ENCODE measurements around the gene ARF4.

Gene ARF4

DNA sequence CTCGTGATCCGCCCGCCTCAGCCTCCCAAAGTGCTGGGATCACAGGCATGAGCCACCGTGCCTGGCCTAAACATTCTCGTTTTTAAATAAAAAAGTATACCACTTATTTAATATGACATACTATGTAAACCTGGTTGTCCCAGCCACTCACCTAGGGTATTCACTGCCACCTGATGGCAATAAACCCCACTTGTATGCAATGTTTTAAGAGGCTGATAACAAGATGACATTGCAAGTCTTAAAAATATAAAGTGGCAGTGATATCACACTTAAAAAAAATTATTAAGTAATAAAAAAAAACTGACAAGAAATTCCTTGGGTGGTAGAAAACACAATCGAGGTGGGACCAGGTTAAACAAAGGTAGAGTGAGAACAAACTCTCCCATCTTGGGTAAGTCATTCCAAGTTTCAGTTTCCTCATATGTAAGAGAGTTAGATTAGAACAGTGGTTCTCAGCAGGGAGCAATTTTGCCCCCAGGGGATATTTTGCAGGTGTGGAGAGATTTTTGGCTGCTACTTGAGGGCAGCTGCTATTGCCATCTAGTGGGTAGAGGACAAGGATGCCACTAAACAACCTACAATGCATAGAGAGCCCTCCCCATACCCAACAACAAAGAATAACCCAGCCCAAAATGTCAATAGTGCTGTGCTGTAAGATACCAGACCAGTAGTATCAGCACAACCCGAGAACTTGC, 14.5 kb downstream of the ARF4 start:
- no peak for DNase-seq (ENCODE audit: low read depth in 2 of 2)

DNA sequence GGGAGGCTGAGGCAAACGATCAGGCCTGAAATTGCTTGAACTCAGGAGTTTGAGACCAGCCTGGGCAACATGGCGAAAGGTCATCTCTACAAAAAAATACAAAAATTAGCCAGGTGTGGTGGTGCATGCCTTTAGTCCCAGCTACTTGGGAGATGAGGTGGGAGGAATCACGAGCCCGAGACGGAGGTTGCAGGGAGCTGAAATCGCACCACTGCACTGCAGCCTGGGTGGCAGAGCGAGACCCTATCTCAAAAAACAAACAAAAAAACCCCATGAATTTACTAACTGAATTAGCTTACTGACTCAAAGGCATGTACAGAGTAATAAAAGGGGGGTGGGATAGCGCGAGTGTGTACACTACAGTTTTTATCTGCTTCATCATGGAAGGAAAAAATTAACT, 19.3 kb downstream of the ARF4 start:
- no peak for DNase-seq (ENCODE audit: low read depth in 2 of 2)

DNA sequence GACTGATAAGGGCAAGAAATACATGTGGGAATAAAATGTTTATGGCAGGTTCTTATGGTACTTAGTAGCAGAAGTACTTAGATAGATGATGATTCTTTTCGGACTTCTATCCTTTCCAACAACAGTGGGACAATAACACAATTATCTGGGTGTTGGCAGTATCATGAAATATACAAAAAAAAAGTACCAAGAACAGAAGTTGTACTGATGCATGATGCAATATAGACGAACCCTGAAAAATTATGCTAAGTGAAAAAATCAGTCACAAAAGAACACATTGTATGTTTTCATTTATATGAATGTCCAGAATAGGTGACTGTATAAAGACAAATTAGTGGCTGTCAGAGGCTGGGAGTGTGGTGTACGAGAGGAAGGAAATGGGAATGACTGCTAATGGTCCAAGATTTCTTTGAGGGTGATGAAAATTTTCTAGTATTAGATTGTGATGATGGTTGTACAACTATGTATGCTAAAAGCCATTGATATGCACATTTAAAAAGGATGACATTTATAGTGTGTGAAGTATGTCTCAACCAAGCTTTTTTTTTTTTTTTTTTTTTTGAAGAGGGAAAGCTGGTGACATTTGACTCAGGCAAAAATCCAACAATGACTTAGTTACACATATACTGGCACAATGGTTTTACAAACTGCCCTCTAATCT, 21.0 kb downstream of the ARF4 start:
- DNase-seq (ENCODE audit: low read depth in 2 of 2), result no peak

DNA sequence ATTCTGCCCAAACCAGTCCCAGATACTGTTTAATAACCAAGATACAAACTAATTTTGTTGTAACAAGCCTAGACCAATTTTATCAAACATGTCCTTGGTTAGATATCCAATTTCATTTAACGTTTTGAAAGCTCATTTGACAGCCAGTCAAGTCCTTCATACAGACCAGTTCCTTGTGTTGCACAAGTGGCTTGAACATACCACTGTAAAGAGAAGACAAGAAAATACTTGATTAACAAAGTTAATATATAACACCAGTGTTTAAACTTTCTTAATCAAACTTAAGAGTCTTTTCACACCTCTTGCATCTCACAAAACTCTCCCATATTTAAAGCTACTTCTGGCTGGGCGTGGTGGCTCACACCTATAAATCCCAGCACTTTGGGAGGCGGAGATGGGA, 25.0 kb downstream of the ARF4 start:
- no peak for DNase-seq (ENCODE audit: low read depth in 2 of 2)

DNA sequence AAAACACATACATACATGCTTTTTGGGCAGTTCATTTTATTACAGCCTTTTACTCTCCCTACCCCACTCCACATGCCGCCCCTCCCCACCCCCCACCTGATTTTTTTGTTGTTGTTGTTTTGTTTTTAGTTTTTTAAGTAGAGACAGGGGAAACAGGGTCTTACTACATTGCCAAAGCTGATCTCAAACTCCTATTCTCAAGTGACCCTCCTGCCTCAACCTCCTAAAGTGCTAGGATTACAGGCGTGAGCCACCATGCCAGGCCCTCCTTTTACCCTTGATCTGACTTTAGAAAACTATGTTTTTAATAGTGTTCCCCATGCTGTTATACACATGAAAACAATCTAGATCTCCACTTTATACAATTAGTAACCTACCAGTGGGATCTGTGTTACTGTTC, 26.3 kb downstream of the ARF4 start:
- no peak for DNase-seq (ENCODE audit: low read depth in 2 of 2)

DNA sequence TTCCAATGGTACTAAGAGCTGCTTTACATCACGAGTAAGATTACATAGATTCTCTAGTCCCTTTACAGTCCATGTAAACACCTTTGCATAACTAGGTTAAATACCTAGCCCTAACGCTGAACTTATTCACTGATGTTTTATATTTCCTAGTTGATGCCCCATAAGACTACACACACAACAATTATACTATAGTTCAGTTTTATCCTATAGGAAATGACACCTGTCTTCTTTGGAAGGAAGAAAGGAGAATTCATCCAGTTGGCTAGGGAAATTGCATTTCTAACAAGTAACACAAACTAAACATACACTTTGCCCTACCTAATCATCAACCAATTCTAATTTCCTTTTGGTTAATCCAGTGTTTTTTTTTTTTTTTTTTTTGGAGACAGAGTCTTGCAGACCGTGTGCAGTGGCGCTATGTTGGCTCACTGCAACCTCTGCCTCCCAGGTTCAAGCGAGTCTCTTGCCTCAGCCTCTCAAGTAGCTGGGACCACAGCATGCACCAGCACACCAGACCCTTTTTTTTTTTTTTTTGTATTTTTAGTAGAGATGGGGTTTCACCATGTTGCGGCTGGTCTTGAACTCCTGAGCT, 27.2 kb downstream of the ARF4 start:
- no peak for DNase-seq (ENCODE audit: low read depth in 2 of 2)

DNA sequence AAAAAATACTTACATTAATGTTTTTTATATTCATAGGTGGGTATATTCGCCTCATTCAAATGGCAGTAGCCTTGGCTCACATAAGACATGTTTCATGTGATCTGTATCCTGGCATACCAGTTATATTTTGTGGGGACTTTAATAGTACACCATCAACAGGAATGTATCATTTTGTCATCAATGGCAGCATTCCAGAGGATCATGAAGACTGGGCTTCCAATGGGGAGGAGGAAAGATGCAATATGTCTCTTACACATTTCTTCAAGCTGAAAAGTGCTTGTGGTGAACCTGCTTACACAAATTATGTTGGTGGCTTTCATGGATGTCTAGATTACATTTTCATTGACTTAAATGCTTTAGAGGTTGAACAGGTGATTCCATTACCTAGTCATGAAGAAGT, 37.6 kb downstream of the ARF4 start:
- DNase-seq (ENCODE audit: low read depth in 2 of 2), result peak; percentile 9 to 12

DNA sequence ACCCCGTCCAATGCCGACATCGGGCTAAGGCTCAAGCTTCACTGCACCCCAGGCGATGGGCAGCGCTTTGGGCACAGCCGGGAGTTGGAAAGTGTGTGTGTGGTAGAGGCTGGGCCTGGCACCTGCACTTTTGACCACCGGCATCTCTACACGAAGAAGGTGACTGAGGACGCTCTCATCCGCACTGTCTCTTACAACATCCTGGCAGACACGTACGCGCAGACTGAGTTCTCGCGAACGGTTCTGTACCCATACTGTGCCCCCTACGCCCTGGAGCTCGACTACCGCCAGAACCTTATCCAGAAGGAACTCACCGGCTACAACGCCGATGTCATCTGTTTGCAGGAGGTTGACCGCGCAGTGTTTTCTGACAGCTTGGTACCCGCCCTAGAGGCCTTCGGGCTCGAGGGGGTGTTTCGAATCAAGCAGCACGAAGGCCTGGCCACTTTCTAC, 40.0 kb downstream of the ARF4 start:
- DNase-seq (ENCODE audit: low read depth in 2 of 2), result no peak

DNA sequence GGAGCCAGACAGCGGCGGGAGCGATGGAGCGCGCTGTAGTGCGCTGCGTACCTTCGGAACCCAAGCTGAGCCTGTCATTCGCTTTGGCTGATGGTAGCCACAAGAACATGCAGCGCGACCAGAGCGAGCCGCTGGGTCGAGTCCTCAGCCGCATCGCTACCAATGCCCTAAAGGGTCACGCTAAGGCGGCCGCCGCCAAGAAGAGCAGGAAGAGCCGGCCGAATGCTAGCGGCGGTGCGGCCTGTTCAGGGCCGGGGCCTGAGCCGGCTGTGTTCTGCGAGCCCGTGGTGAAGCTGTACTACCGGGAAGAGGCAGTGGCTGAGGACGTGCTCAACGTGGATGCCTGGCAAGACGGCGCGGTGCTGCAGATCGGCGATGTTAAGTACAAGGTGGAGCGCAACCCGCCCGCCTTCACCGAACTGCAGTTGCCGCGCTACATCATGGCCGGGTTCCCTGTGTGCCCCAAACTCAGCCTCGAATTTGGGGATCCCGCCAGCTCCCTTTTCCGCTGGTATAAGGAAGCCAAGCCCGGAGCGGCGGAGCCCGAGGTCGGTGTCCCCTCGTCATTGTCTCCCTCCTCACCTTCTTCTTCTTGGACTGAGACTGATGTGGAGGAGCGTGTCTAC, 40.6 kb downstream of the ARF4 start:
- no peak for DNase-seq (ENCODE audit: low read depth in 2 of 2)

DNA sequence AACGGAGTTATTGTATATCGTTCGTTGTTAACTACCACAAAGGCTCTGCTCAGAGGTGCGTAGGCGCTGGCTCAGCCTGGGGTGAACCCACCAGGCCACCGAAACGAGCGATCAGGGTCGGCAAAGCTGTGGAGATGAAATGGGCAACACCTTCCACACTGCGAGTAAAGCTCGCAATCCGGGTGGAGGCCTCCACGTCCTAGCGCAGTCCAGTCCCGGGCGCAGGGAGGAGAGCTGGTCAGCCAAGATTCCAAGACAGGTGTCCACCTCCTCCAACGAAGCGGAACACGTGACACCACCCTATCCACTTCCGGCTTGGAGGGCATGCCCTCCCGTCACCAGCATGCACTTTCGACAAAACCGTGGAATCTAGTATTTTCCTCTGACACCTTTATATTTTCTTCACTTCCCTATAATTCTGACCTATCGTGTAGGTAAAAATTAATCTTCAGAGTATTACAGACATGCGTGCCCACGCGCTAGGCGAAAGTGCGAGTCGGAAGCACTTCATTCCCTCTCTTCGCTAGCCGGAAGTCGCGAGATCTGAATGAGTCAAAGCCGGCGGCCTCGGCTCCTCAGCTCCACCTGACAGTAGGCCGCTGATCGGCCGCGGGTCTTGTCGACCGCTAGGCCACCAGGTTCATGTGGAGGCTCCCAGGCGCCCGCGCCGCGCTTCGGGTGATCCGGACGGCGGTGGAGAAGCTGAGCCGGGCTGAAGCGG, 41.2 kb downstream of the ARF4 start, which contains the start of gene PDE12:
PDE12 (plus strand) TSS at position 537 of the 721 bp plus-strand sequence; CDS start at position 643, 106 bp downstream.
- peak; percentile 75 to 81 for DNase-seq (ENCODE audit: low read depth in 2 of 2)

DNA sequence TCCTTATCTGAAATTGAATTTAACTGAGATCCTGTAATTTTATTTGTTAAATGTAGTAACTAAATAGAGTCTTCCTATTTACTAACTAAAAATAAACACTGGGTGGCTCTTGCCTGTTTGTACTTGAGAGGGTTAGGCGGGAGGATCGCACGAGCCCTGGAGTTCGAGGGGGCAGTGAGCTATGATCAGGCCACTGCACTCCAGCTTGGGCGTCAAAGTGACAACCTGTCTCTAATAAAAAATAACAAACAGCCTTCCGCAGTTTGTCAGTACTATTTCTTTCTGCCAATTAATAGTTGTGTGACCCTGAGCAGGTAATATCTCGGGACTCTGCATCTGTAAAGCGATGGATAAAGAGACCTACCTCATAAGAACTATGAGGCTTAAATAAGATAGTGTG, 41.8 kb downstream of the ARF4 start:
- DNase-seq (ENCODE audit: low read depth in 2 of 2), result no peak

DNA sequence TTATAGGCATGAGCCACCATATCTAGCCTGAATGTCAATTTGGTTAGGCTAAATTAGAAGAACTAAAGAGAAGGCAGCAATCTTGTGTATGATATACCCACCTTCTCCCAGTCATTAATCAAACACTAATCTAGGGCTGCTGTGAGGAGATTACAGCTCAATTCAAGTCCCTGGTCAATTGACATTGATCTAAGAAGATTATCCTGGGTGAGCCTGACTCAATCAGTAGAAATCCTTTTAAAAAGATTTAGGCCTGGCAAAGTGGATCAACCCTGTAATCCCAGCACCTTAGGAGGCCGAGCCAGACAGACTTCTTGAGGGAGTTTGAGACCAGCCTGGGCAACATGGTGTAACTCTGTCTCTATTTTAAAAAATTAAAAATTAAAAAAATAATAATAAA, 50.5 kb downstream of the ARF4 start:
- DNase-seq (ENCODE audit: low read depth in 2 of 2), result no peak

DNA sequence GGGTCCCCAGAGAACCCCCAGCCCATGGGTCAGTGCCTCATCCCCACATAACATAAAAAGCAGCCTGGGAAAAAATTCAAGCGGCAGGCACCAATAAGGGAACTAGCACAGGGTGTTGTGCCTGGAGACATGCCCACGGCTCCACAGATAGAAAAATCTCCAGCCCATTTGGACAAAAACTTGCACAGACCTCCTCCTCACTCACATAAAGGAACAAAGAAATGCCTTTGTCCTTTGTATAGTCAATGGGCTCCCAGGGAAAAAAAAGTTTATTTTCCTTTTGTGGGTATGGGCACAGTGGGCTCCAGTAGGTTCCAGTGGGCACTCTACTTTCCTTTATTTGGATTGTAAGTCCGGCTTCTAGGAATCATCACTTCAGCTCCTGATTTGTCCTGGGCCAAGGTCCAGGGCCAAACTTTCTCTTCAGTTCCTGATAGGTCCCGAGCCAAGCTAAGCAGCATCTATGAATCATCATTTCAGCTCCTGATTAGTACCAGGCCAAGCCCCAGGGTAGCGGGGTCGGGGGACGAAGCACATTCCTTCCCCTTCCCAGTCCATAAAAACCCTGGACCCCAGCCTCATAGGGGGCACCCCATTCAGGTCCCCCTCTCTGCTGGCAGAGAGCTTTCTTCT, 51.4 kb downstream of the ARF4 start:
- no peak for DNase-seq (ENCODE audit: low read depth in 2 of 2)

DNA sequence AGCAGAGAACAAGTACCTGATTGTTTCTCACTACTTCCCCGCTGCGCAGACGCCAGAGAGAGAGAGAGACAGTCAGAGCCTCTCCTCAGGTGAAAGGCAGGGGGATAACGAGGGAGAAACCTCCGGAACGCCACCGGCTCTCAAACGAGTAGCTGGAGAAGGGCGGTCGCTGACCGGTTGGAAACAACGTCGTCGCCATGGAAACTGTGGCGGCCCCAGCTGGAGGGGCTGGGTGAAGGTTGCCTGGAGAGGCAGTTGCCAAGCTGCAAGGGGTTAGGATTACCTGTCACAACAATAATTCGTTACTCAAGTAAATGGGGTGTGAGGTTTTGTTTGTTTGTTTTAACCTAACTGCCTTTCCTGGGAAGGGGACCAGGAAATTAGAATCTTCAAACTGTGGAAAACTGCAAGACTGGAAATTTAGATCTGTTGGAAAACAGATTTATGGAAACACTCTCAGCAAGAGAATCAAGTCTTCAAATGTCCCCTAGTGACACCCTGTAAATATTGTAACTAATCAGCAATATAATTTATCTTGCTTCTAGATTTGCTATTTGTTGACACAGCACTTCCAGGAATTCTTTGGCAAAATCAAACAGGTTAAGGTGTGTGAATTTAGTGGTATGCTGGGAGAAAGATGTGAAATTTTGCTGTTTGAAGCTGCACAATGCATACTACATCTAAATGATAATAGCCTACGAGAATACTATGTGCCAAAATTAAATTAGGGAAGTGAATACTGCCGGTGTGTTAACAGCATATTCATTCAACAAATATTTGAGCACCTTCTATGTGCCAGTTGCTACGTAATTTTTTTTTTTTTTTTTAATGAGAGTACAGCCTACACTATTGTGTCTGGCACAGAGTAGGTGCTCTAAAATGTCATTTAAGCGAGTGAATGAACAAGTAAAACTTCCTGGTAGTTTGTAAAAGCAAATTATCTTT, 52.7 kb downstream of the ARF4 start, which contains the start of gene DNAH12:
DNAH12 (minus strand) TSS at position 164 of the 945 bp plus-strand sequence. CDS start 1,474 bp downstream, outside the sequence.
- no peak for DNase-seq (ENCODE audit: low read depth in 2 of 2)

DNA sequence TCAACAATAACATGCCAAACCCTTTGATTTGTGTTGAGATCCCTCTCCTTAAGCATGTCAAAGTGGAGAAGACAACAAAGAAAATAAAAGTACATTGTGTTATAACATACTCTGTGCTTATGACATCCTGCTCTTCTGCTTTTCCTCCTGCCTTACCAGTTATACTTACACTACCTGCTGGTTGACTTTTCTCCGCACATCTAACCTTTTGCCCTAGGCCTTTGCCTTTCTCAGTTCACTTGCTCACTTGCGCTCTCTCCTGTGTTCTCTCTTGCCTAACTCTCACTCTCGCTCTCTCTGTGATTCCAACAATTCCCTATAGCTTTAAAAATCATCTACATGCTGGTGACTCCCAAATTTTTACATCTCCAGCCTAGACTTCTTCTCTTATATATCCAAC, 58.7 kb downstream of the ARF4 start:
- no peak for DNase-seq (ENCODE audit: low read depth in 2 of 2)

DNA sequence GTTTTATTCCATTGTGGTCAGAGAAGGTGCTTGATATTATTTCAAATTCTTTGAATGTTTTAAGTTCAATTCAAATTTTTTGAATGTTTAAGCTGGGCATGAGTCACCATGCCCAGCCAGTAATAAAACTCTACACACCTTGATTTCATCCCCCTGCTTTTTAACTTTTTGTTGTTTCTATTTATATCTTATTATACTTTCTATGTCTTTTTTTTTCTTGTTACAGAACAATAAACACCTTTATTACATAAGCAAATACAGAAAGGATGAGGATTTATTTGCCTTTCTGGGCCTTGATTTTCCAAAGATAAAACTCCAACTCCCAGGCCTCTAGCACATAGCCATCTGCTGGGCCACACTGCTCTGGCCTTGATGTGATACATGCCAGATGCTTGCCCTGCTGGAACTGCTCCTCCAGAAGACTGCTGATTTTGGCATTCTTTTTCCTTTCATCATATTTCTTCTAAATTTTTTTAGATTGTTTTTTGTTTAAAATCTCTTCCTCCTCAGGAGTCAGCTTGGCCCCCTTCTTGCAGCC, 67.0 kb downstream of the ARF4 start:
- DNase-seq (ENCODE audit: low read depth in 2 of 2), result no peak

All from fibroblast of skin of left biceps (primary cell).